Stomach smooth muscle (tissue), 2 donors: Measurements from ENCODE around the gene C5orf58.

ENCODE experiments used
- H3K27ac ChIP-seq: one replicate; pipeline ENCODE4 v1.7.0; 2013; ENCODE audit warnings: mild to moderate bottlenecking, low read length, inconsistent platforms
- H3K27me3 ChIP-seq, 2 donors: one replicate each; pipeline ENCODE4 v1.7.0; 2013; ENCODE audit warnings: low read length in 2 of 2; ENCODE audit not compliant: insufficient read depth in 2 of 2, control insufficient read depth in 1 of 2
- H3K36me3 ChIP-seq, 2 donors: one replicate each; pipeline ENCODE4 v1.7.0; 2013; ENCODE audit warnings: low read length in 2 of 2; ENCODE audit not compliant: control insufficient read depth in 2 of 2, insufficient read depth in 2 of 2
- H3K4me1 ChIP-seq: one replicate; pipeline ENCODE4 v1.7.0; 2013; ENCODE audit warnings: low read length; ENCODE audit not compliant: control insufficient read depth, insufficient read depth
- H3K4me3 ChIP-seq, 2 donors: one replicate each; pipeline ENCODE4 v1.7.0; 2013; ENCODE audit warnings: low read length in 2 of 2
- H3K9ac ChIP-seq, 2 donors: one replicate each; pipeline ENCODE4 v1.7.0; 2013; ENCODE audit warnings: low read length in 2 of 2, mild to moderate bottlenecking in 1 of 2
- H3K9me3 ChIP-seq, 2 donors: one replicate each; pipeline ENCODE4 v1.7.0; 2013; ENCODE audit warnings: low read length in 2 of 2; ENCODE audit not compliant: control insufficient read depth in 2 of 2
- donor health status: healthy.
- donor health status: Pancreatic carcinoma.

Gene C5orf58, protein sequence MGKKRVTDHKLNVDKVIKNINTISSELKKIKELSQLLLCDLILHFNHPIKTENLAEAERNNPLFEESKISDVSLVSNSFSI

DNA sequence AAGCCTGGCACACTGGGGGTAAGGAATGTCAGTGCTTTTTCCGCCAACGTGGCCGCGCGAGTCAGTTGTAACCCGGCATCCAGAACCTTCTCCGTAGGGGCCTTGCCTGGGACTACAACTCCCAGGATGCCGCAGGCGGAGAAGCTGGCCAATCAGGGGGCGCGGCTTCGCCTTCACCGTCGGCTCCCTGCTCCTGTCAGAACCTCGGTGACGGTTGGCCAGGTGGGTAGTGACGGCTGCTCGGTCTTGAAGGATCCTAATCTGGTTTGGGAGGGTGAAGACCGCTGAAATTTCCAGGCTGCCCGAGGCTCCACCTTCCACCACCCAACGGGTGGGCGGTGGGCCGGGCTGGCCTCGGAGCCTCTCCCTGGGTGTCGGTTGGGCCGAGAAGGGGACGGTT lies at the start of gene C5orf58:
C5orf58 (plus strand) TSS at position 200 of the 400 bp plus-strand sequence. CDS start 1,992 bp downstream, outside the sequence.
- no peaks in the 10 kb centered on the region for H3K9me3 ChIP-seq
- no peak within 1 kb of the TSS for H3K4me3 ChIP-seq
- H3K4me1 ChIP-seq, result no peaks in the 10 kb centered on the region

DNA sequence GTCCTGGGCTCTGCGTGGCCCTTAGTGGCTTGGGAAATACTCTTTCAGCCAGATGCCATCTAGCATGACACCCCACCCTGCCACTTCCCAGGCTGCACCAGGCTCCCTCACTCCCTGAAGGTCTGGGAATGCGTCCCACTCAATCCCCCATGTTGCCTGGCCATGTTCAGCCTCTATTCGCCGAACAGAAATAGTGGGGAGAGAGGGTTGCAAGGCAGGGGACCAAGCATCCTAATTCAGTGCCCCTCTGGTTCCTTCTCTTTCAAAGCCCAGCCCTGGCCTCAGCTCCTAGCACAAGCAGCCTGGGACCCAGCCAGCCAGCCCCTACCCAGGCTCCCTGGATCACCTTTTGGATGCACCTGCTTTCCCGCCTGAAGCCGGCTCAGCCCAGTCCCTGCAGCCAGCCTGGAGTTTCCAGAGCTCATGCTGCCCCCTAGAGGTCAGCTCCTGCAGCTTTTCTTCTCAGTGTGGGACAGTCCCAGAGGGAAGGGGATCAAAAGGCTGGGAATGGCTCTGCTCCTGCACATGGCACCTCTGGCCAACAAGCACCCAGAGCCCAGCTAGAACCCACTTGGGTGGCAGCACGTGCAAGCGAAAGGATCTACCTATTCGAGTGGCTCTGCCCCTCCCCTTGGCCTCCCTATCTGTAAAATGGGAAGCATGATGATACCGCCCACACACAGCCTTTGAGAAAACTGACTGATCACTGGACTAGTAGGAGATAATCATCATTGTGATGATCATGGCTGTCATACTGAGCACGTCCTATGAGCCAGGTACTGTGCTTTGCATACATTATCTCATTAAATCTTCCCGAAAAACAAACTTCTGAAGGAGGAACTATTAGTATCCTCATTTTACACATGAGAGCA lies 48.7 kb upstream of the C5orf58 start:
- H3K4me3 ChIP-seq, result no peak overlapping the region
- no peaks in the 10 kb centered on the region for H3K36me3 ChIP-seq
- H3K9me3 ChIP-seq, result no peaks in the 10 kb centered on the region
- no peaks in the 10 kb centered on the region for H3K4me1 ChIP-seq
- H3K27me3 ChIP-seq, result no peaks in the 10 kb centered on the region
- H3K9ac ChIP-seq, result no peak overlapping the region
- H3K27ac ChIP-seq, result no peak overlapping the region

More for the DNA sequence above, at the start of gene C5orf58:
- no peaks in the 10 kb centered on the region for H3K27me3 ChIP-seq
- no peak within 1 kb of the TSS for H3K9ac ChIP-seq
- H3K36me3 ChIP-seq, result no peaks in the 10 kb centered on the region
- no peak within 1 kb of the TSS for H3K27ac ChIP-seq

DNA sequence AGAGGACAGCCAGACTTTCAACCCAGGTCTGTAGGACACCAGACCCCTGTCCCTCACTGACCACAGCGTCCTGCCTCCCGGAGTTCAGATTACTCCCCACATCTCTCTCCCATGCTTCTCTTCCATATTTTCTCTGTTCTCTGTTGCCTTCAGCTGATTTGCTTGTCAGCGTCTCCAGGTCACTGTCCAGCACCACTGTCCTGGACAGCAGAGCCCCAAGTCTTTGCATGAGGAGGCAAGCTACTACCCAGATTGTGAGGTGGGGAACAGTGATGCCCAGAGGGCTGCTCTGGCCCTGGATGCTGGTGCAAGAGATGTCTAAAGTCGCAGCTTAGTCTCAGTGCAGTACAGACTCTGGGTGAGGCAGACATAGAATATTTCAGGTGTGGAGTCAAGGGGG lies 48.0 kb upstream of the C5orf58 start:
- Histone ChIP-seq H3K4me3 (no peak overlapping the region), H3K27me3 (no peaks in the 10 kb centered on the region)

DNA sequence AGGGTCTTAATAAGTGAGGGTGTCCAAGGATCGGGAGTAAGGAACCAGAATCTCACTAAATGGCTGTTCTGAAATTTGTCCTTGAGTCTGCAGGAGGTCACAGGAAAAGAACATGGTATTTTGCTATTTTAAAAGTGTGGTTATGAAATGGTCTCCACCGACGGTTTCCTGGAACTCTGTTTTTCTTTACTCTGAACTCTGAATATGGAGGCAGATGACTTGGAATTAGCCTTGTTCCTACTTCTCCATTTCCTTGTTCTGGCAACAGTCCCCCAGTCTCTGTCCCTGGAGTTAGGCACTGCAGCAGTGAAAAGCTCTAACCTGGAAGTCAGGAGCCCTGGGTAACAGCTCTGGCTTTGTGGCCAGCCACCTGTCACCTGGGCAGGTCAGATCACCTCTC lies 46.6 kb upstream of the C5orf58 start:
- Histone ChIP-seq H3K9me3 (no peaks in the 10 kb centered on the region), H3K4me3 (no peak overlapping the region), H3K27ac (no peak overlapping the region), H3K27me3 (no peaks in the 10 kb centered on the region), H3K4me1 (no peaks in the 10 kb centered on the region), H3K36me3 (no peaks in the 10 kb centered on the region), H3K9ac (no peak overlapping the region)

More for the DNA sequence above, 48.0 kb upstream of the C5orf58 start:
- H3K9me3 ChIP-seq, result no peaks in the 10 kb centered on the region
- H3K9ac ChIP-seq, result no peak overlapping the region
- no peaks in the 10 kb centered on the region for H3K4me1 ChIP-seq
- H3K27ac ChIP-seq, result no peak overlapping the region
- H3K36me3 ChIP-seq, result no peaks in the 10 kb centered on the region

DNA sequence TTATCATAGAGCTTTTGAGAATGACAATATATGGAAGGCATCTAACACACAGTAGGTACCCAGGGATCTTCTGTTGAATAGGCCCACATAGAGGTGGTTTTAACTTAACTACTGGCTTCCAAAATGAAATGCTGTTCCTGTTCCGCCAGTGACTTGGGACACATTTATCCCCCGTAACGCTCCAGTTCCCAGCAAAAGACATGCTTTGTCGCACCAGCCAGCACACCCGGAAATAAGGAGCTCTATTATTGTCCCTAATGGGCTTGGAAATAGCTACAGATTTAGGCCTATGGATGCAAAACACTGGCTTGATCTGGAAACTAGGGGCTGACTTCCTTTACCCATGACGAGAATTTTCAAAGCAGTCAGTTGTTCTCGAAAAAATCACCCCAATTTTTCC lies 45.9 kb upstream of the C5orf58 start:
- Histone ChIP-seq H3K4me1 (no peaks in the 10 kb centered on the region), H3K9me3 (no peaks in the 10 kb centered on the region), H3K36me3 (no peaks in the 10 kb centered on the region), H3K9ac (no peak overlapping the region), H3K4me3 (no peak overlapping the region), H3K27me3 (no peaks in the 10 kb centered on the region), H3K27ac (no peak overlapping the region)

DNA sequence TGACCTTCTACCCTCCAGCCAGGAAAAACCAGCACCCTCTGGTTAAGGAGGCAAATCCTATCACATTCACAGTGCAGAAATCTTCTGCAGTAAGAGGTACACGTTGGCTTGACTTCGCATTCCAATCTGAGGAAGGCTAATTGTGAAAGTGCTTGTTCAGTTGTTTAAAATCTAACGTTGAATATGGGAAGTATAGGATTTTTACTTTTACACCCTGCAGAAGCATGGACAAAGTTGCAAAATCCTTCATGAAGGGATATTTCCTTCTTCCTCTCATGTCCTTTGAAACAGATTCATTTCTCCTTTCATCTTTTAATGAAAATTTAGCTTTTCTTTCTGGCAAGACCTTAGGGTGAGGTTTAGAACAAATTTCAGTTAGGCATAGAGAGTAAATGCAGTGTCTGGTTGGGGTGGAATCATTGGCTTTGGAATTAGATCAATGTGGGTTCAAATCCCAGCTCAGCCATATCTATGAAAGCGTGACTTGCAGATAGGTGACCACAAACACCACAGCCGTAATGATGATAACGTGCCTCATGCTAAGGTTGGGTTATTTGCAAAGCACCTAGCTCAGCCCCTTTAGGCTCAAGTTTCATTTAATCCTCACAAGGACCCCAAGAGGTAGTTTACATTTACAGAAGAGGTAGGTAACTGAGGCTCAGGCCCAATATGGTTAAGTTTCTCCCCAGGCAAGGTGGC lies 42.2 kb upstream of the C5orf58 start:
- no peaks in the 10 kb centered on the region for H3K36me3 ChIP-seq

DNA sequence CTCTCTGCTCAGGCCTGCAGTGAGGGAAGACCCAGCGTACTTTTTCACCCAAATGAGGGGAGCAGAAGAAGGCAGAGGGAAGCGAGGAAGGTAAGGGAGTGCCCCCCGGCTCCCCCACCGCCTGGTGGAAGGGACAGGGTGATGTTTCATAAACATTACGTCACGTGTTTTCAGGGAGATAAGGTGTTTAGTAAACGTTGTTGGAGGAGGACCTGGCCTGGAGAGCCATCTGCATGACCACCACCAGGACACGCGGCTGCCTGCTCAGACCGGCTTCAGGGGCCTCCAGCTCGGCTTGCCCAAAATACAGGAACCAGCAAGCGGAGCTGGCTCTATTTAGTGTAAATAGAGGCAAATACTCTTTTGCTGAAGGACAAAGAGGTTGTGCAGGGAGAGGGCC lies 40.0 kb upstream of the C5orf58 start:
- H3K36me3 ChIP-seq, result no peaks in the 10 kb centered on the region
- H3K27ac ChIP-seq, result no peak overlapping the region
- H3K27me3 ChIP-seq, result no peaks in the 10 kb centered on the region
- no peaks in the 10 kb centered on the region for H3K4me1 ChIP-seq
- H3K9me3 ChIP-seq, result no peaks in the 10 kb centered on the region
- no peak overlapping the region for H3K9ac ChIP-seq
- H3K4me3 ChIP-seq, result no peak overlapping the region

More for the DNA sequence above, 42.2 kb upstream of the C5orf58 start:
- no peaks in the 10 kb centered on the region for H3K9me3 ChIP-seq
- H3K4me3 ChIP-seq, result no peak overlapping the region
- no peaks in the 10 kb centered on the region for H3K27me3 ChIP-seq
- H3K27ac ChIP-seq, result no peak overlapping the region
- no peaks in the 10 kb centered on the region for H3K4me1 ChIP-seq
- H3K9ac ChIP-seq, result no peak overlapping the region

DNA sequence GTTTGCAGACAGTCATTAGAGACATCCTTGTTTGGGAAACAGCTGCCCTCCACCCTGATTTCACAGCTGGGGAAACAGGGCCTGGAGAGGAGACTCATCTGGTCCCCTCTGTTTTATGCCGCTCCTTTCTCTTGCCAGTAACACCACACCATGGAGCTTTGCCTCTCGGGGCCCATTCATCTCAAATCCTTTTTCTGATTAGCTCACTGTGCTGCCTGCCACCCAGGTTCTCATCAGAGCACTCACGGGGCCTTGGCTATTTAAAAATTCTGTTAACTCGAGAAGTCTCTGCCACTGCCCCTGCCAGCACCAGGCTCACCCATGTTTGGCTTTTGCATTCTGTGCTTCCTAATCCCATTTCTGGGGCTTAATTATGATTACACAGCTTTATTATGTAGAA lies 36.8 kb upstream of the C5orf58 start:
- Histone ChIP-seq H3K27me3 (no peaks in the 10 kb centered on the region), H3K27ac (no peak overlapping the region), H3K9me3 (no peaks in the 10 kb centered on the region), H3K36me3 (no peaks in the 10 kb centered on the region), H3K4me3 (no peak overlapping the region), H3K9ac (no peak overlapping the region), H3K4me1 (no peaks in the 10 kb centered on the region)

DNA sequence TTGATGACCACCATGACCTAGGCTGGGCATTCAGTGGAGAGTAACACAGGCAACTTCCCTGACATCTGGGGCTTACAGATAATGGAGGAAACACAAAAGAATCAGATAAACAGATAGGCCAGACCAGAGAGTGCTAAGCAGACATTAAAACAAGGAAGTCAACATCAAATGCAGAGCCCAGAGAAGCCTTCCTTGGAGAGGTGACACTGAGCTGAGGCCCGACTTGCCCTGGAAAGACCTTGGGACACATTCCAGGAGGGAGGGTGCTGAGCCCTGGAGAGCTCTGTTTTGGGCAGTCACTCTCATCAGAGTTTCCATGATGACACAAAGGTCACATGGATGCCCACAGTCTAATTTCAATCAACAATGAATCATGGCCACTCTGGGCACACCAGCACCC lies 31.9 kb upstream of the C5orf58 start:
- Histone ChIP-seq H3K4me3 (no peak overlapping the region), H3K9me3 (no peaks in the 10 kb centered on the region), H3K36me3 (no peaks in the 10 kb centered on the region), H3K4me1 (no peaks in the 10 kb centered on the region), H3K27ac (no peak overlapping the region), H3K9ac (no peak overlapping the region), H3K27me3 (no peaks in the 10 kb centered on the region)

DNA sequence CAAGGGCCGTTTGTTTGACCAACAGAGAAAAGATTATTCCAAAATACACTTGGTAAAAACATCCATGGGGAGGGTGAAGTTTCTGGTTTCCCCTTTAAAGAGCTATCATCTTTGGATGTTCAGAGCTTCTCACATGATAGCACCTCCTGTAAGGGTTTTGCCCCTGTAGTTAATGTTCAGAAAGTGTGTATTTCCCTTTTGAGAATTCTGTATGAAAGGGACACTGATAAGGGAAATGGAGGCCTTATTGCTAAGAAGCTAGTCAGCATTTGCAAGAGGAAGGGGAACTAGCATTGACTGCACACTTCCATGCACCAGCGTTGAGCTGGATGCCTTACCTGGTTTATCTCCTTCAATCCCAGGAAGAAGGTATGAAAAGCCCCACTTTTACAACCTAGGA lies 31.5 kb upstream of the C5orf58 start:
- no peak overlapping the region for H3K9ac ChIP-seq
- H3K4me3 ChIP-seq, result no peak overlapping the region
- no peaks in the 10 kb centered on the region for H3K27me3 ChIP-seq
- no peaks in the 10 kb centered on the region for H3K4me1 ChIP-seq
- no peaks in the 10 kb centered on the region for H3K36me3 ChIP-seq
- no peak overlapping the region for H3K27ac ChIP-seq
- no peaks in the 10 kb centered on the region for H3K9me3 ChIP-seq

DNA sequence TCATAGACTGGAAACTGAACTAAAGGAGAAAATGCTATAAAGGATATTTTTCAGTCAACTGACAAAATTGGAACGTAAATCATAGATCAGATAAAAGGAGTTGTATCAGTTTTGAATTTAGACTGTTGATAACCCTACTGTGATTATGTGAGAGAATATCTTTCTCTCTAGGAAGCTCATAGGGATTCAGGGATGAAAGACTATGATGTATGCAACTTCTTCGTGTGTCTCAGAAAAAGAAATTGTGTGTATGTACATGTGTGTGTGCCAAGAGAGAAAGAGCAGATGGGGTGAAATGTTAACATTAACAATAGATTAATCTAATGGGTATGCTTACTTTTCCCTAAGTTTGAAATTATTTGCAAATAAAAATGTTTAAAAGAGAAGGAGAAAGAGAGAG lies 30.7 kb upstream of the C5orf58 start:
- no peaks in the 10 kb centered on the region for H3K9me3 ChIP-seq
- no peak overlapping the region for H3K9ac ChIP-seq
- H3K27ac ChIP-seq, result no peak overlapping the region
- H3K4me1 ChIP-seq, result no peaks in the 10 kb centered on the region
- no peak overlapping the region for H3K4me3 ChIP-seq
- no peaks in the 10 kb centered on the region for H3K36me3 ChIP-seq
- peaks cover 0 to 4% of the 10 kb centered on the region in 2 donors for H3K27me3 ChIP-seq
